GM12864 (cell line): ENCODE data around the gene ZFYVE27.

ENCODE experiments used
- DNase-seq: peaks from one replicate; pipeline ENCODE4 v3.0.0-alpha.2; 2011; ENCODE audit warnings: low read depth
- H3K4me3 ChIP-seq: 2 replicates; pipeline ENCODE4 v1.5.1; 2011; ENCODE audit warnings: mild to moderate bottlenecking, low read depth, low read length, control low read depth
- TF ChIP-seq, protein P1 (sequence below): IDR thresholded peaks from 2 replicates; pipeline ENCODE4 v1.5.1; 2011; ENCODE audit warnings: low read depth, mild to moderate bottlenecking, moderate library complexity, low read length, control low read depth, inconsistent platforms; ENCODE audit errors: missing control alignments

Gene ZFYVE27

DNA sequence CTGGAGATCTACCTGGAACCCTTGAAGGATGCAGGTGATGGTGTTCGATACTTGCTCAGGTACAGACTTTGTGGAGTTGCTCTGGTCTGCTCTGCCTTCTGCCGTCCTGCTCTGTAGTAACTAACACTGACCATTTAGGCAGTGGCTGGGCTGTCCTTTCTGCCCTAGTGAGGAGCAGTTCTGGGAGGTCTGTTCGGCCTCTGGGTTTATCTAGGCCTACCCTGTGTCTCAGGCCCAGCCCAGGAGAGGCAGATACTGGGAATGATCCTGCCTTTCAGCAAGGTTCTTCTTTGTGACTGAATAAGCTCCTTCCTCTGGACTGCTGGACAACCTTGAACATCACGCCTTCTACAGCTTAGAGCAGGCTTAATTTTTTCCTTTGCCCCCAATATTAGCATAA, 1.7 kb downstream of the ZFYVE27 start:
- DNase-seq: no peak
- TF ChIP-seq, protein P1, sequence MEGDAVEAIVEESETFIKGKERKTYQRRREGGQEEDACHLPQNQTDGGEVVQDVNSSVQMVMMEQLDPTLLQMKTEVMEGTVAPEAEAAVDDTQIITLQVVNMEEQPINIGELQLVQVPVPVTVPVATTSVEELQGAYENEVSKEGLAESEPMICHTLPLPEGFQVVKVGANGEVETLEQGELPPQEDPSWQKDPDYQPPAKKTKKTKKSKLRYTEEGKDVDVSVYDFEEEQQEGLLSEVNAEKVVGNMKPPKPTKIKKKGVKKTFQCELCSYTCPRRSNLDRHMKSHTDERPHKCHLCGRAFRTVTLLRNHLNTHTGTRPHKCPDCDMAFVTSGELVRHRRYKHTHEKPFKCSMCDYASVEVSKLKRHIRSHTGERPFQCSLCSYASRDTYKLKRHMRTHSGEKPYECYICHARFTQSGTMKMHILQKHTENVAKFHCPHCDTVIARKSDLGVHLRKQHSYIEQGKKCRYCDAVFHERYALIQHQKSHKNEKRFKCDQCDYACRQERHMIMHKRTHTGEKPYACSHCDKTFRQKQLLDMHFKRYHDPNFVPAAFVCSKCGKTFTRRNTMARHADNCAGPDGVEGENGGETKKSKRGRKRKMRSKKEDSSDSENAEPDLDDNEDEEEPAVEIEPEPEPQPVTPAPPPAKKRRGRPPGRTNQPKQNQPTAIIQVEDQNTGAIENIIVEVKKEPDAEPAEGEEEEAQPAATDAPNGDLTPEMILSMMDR: no peak
- H3K4me3 ChIP-seq: no peak overlapping the region

DNA sequence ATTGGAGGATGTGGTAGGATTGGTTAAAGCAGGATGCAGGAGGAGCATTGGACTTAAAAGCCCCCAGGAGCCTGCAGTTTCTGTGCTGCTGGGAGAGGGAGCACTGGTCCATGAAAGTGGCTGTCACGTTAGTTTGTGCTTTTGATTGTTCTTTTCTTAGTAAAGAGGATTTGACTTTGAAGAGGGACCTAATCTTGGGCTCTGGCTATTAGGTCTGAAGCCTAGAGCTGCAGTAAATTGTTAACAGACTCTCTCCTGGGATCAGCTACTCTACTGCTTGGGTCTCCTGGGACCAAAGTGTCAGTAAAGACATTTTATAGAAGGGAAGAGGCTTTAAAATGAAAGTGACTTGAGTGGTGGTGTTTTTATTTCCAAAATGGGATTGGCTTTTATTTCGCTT, 3.7 kb downstream of the ZFYVE27 start:
- H3K4me3 ChIP-seq: no peak overlapping the region
- DNase-seq: no peak
- TF ChIP-seq, protein P1: no peak

DNA sequence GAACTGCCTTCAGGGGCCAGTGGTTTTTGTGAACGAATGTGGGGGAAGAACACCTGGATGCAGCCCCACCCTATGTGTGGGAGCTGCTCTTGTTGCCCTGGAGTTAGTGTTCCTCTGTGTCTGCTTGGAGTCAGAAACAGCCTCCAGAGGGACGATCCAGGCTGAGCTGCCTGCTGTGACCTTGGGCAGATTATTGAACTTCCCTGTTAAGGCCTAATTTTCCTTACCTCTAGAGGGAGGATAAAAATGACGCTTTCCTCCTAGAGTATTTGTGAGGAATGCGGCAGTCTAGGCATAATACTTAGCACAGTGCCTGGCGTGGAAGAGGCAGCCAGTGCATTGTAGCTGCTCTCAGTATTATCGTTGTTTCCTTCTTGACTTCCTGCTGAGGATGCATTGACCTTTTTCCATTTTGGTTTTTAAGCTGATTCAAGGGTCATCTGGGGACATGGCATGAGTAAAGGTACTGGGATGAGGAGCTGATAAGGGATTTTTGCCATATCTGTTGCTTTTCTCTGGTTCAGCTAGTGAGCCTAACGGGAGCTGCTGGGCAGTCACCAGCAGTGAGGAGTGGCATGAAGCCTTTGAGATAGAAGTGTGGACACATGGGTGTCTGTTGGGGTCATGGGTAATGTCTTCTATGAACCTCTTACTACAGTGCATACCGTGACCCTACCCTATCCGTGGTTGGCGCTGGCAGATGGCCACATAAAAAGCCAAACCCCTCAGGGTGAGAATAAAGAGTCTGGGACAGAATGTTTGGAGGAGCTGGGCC, 6.4 kb downstream of the ZFYVE27 start:
- H3K4me3 ChIP-seq: no peak overlapping the region
- TF ChIP-seq, protein P1: no peak
- DNase-seq: no peak

- TF ChIP-seq, protein P1: no peak
Measured at GRCh38 chr10:97744405-97745035, 7.6 kb downstream of the ZFYVE27 start.

GRCh38 chr10:97747573-97747972, 10.6 kb downstream of the ZFYVE27 start:
- DNase-seq: no peak
- H3K4me3 ChIP-seq: no peak overlapping the region
- TF ChIP-seq, protein P1: no peak

More at GRCh38 chr10:97744405-97745035, 7.6 kb downstream of the ZFYVE27 start:
- H3K4me3 ChIP-seq: no peak overlapping the region
- DNase-seq: no peak

GRCh38 chr10:97748116-97748515, 11.2 kb downstream of the ZFYVE27 start:
- H3K4me3 ChIP-seq: no peak overlapping the region
- TF ChIP-seq, protein P1: no peak
- no peak for DNase-seq

- TF ChIP-seq, protein P1: no peak
Measured at GRCh38 chr10:97752956-97753355, 16.0 kb downstream of the ZFYVE27 start.

More at GRCh38 chr10:97752956-97753355, 16.0 kb downstream of the ZFYVE27 start:
- DNase-seq: no peak
- no peak overlapping the region for H3K4me3 ChIP-seq
